ENCODE results near the gene ABTB1.

The ABTB1 gene

DNA sequence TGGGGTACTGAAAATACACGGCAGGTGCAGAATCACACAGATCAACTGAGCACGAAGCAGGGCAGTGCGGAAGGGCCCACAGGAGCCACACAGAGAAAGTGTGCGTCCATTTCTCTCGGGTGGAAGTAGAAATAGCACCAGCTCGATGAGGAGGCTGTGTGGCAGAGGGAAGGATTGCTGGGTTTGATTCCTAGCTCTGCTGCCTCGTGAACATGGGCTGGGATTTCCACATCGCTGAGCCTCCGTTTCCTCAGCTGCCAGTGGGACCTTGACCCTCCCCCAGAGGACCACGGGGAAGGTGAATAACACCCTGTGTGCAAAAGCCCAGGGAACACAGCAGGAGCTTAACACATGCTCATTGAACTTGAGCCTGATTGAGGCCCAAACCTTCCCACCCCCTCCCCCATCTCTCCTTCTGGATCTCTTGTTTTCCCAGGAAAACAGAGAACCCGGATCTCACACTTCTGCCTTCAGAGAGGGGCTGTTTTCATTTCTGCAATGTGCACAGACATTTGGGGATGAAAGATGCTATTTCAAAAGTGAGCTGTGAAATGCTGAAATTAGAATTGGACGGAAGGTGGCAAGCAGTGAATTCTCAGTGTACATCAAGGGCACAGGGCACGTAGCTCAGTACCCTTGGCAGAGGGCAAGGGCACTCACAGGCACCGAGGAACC, 38.4 kb downstream of the ABTB1 start:
- in situ Hi-C loops (cut with HindIII; ENCODE audit: low pct_ligation_motif_present, low pct_unique_long_range_greater_than_20kb, low sequenced_read_pairs), result no loop called here
- no peak for DNase-seq

DNA sequence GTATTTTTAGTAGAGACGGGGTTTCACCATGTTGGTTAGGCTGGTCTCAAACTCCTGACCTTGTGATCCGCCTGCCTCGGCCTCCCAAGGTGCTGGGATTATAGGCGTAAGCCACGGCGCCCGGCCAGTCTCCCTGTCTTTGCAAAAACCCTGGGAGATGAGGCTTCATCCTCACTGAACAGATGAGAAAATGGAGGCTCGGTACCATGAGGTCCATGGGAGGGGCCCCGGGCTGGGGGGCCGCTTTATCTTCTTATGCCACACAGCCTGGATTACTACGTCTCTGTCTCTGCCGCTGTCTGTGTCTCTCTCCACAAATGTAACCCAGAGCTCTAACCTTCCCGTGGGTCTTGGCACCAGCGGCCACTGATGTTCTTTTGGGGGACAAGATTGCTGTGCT, 39.1 kb downstream of the ABTB1 start:
- in situ Hi-C loops (cut with HindIII; ENCODE audit: low pct_ligation_motif_present, low pct_unique_long_range_greater_than_20kb, low sequenced_read_pairs), result no loop called here

GRCh38 chr3:127712461-127712860, 39.7 kb downstream of the ABTB1 start:
- in situ Hi-C loops (cut with HindIII; ENCODE audit: low pct_ligation_motif_present, low pct_unique_long_range_greater_than_20kb, low sequenced_read_pairs), result no loop called here
- DNase-seq, result no peak

More for the DNA sequence above, 39.1 kb downstream of the ABTB1 start:
- DNase-seq, result no peak

DNA sequence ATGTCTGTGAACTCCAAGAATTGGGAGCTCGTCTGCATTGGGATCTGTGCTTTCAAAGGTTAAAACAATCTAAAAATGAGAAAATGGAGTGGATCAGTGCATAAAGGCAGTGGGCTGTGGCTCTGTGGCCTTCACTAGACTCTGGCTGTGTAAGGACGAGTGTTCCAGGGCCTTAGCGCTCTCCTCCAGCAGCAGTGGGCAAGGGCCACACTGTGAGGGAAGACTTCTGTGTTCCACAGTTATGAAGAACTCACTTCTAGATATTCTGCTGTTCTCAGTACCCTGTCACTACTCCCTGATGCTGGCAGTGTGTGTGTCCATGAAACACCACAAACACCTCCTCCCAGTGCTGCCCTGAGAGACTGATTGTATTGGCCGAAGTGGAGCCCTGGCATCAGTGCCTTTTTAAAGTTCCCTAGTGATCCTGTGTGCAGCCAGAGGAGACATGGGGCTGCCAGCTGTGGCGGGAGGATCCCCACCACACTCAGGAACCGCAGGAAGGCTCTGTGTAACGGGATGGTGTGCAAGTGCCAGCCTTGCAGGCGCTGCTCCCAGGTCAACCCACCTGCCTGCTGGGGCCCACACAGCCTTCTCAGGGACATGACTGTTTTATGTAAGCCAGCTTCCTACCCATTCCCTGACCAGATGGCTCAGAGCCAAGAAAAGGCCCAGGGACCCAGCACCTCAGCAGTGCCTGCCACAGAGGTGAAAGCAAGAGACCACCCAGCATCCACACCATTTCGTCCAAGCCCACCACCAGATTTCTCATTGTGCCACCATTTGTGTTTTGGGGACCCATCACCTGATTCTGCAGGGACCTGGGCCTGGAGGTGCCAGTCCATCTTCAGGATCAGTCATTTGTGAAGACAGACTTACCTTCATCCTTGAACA, 40.4 kb downstream of the ABTB1 start:
- DNase-seq, result no peak
- in situ Hi-C loops (cut with HindIII; ENCODE audit: low pct_ligation_motif_present, low pct_unique_long_range_greater_than_20kb, low sequenced_read_pairs), result no loop called here

GRCh38 chr3:127714125-127714571, 41.4 kb downstream of the ABTB1 start:
- DNase-seq, result no peak
- in situ Hi-C loops (cut with HindIII; ENCODE audit: low pct_ligation_motif_present, low pct_unique_long_range_greater_than_20kb, low sequenced_read_pairs), result no loop called here

- DNase-seq, result no peak
- in situ Hi-C loops (cut with HindIII; ENCODE audit: low pct_ligation_motif_present, low pct_unique_long_range_greater_than_20kb, low sequenced_read_pairs), result no loop called here
Measured at GRCh38 chr3:127714866-127715265, 42.1 kb downstream of the ABTB1 start.

- in situ Hi-C loops (cut with HindIII; ENCODE audit: low pct_ligation_motif_present, low pct_unique_long_range_greater_than_20kb, low sequenced_read_pairs), result no loop called here
- no peak for DNase-seq
Measured at GRCh38 chr3:127715532-127715931, 42.8 kb downstream of the ABTB1 start.

GRCh38 chr3:127716384-127716783, 43.6 kb downstream of the ABTB1 start:
- in situ Hi-C loops (cut with HindIII; ENCODE audit: low pct_ligation_motif_present, low pct_unique_long_range_greater_than_20kb, low sequenced_read_pairs), result no loop called here
- no peak for DNase-seq

DNA sequence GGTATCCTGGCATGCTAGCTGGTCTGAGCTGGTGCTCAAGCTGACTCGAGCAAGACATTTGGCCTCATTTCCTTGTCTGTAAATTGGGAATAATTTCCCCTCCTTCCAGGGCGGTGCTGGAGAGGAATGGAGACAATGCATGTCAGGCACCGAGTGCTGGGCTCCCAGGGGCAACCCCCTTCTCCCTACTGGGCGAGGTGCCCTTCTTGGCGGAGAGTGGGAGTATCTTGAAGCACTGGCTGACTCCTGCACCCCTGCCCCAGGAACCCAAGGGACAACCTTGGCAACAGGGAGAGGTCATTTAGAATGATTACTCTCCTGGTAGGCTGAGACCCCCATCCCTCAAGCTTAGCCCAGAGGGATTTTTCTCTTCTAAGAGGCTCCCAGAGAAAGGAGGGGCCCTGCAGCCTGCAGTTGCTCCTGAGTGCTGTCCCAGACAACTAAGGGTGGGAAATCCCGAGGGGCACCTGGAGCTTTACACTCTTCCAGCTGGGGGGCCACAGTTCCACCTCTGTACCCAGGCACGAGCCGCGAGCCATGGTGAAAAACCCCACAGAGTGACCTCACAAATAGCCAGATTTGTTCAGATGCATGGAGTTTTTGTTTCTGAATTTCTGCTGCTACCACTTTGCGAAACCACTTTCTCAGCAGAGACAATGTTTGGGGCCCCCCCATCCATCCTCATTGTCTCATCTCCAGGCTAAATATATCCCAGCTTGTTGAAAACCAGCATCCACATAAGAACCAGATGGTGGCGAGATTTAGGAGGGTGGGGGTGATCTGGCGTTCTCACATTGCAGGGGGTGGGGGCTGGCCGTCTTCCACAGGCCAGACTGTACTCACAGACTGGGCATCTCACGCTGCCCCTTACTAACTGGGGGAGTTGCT, 44.8 kb downstream of the ABTB1 start:
- in situ Hi-C loops (cut with HindIII; ENCODE audit: low pct_ligation_motif_present, low pct_unique_long_range_greater_than_20kb, low sequenced_read_pairs), result no loop called here
- DNase-seq, result no peak

DNA sequence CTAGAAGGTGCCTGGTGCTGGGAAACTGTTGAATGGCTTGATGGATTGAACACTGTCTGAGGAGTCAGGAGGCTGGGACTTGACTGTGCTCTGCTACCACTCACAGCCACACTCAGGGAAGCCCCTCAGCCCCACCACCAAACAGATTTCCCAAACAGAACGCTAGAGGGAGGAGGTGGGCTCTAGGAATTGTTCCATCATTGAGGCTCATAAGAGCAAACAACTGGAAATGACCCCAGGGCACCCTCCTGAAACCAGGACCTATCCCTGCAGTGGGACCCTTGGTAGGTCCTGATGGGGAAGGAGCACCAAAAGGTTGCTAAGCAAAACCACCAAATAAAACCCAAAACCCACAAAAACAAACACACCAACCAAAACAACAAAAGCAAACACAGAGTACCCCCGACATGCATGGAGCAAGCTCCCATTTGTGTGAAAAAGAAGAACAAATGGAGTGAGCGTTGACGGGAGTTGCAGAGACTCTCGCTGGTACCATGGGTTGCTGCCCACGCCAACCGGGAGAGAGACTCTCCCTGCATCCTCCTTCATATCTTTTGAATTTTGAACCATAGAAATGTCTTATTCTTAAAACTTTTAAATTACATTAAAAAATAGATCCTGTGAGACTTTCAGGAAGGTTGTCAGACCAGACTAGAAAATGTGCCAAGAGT, 45.6 kb downstream of the ABTB1 start:
- DNase-seq, result no peak
- in situ Hi-C loops (cut with HindIII; ENCODE audit: low pct_ligation_motif_present, low pct_unique_long_range_greater_than_20kb, low sequenced_read_pairs), result no loop called here

- no peak for DNase-seq
- in situ Hi-C loops (cut with HindIII; ENCODE audit: low pct_ligation_motif_present, low pct_unique_long_range_greater_than_20kb, low sequenced_read_pairs), result no loop called here
Measured at GRCh38 chr3:127718916-127719290, 46.2 kb downstream of the ABTB1 start.

DNA sequence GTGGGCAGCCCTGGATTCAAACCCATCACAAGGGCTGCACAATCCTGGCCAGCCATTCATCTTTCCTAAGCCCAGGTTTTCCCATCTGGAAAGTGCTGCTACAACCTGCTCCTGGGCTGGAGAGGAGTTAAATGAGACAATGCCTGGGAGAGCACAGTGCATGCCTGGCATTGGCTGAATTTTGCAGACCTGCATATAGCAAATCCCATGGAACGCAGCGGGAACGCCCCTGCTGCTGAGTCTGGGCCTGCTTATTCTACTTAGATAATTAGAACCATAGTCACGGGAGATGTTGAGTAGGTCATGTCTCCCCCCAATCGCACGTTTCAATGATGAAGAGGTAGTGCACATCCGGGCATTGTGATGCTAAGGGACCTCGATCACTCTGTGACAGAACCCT, 46.6 kb downstream of the ABTB1 start:
- DNase-seq, result no peak
- in situ Hi-C loops (cut with HindIII; ENCODE audit: low pct_ligation_motif_present, low pct_unique_long_range_greater_than_20kb, low sequenced_read_pairs), result no loop called here

DNA sequence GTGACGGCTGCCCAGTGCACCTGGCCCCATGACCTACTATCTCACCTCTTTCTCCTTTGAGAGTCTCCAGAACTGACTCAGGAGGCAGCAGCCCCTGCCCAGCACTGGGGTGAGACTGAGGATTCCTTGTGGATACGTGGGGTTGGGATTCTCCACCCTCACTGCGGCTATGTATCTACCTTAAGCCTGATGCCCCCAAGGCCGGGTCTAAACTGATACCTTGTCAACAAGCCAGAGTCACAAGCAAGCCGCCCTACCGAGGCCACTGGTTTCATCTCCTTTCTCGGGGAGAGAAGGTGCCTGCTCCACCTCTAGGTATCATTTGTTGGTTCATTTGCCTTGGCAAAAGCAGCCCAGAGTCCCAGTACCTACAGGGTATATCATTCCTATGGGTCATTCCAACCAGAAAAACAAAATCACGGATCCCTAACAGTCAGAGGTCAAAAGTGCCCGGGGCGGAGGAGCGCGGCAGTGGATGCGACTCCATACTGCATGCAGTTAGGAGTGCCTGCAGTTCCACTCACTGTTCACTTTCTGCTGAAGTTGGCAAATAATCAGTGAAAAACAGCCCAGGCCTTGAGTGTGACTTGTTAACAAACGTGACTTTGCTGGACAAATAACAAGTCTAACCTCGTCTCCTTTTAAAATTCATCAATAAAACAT, 47.5 kb downstream of the ABTB1 start:
- DNase-seq, result no peak
- in situ Hi-C loops (cut with HindIII; ENCODE audit: low pct_ligation_motif_present, low pct_unique_long_range_greater_than_20kb, low sequenced_read_pairs), result no loop called here

- in situ Hi-C loops (cut with HindIII; ENCODE audit: low pct_ligation_motif_present, low pct_unique_long_range_greater_than_20kb, low sequenced_read_pairs), result no loop called here
- no peak for DNase-seq
Measured at GRCh38 chr3:127720985-127721935, 48.5 kb downstream of the ABTB1 start.

- in situ Hi-C loops (cut with HindIII; ENCODE audit: low pct_ligation_motif_present, low pct_unique_long_range_greater_than_20kb, low sequenced_read_pairs), result no loop called here
- no peak for DNase-seq
Measured at GRCh38 chr3:127722091-127722784, 49.5 kb downstream of the ABTB1 start.

GRCh38 chr3:127723011-127723567, 50.3 kb downstream of the ABTB1 start:
- in situ Hi-C loops (cut with HindIII; ENCODE audit: low pct_ligation_motif_present, low pct_unique_long_range_greater_than_20kb, low sequenced_read_pairs), result no loop called here
- DNase-seq, result no peak
